Vagina (tissue), 2 donors: ENCODE data around the gene CBX4. TPM values are rescaled to one million over a fixed set of nuclear protein-coding genes. Genes with fewer than 3 reads are reported as not detected.
A peak's percentile ranks its signal among the peaks of the same experiment; 100 is the strongest.

Experiments used
- DNase-seq, 2 donors: peaks; one replicate each; pipeline ENCODE4 v3.0.0-alpha.2; 2017; ENCODE audit errors: extremely low spot score in 2 of 2
- H3K27ac ChIP-seq: fragments of 200-600 bp; sonication (generic); one replicate; pipeline ENCODE4 v1.5.1; 2019
- H3K27me3 ChIP-seq: fragments of 200-600 bp; sonication (generic); one replicate; pipeline ENCODE4 v1.5.1; 2019
- H3K36me3 ChIP-seq, 2 donors: fragments of 200-600 bp; sonication (generic); one replicate each; pipeline ENCODE4 v1.5.1; 2017 to 2019
- H3K4me1 ChIP-seq: fragments of 200-600 bp; sonication (generic); one replicate; pipeline ENCODE4 v1.5.1; 2019
- H3K4me3 ChIP-seq, 2 donors: fragments of 200-600 bp; sonication (generic); 1 replicate in 1 of 2; 2 replicates in 1 of 2; pipeline ENCODE4 v1.5.1; 2016 to 2019
- H3K9me3 ChIP-seq: fragments of 200-600 bp; sonication (generic); one replicate; pipeline ENCODE4 v1.5.1; 2019
- POLR2A ChIP-seq, 2 donors: fragments of 450-650 bp; IDR thresholded peaks; one replicate each; pipeline ENCODE4 v1.6.1; 2017; ENCODE audit warnings: antibody characterized with exemption in 2 of 2, mild to moderate bottlenecking in 2 of 2, moderate library complexity in 2 of 2
- POLR2AphosphoS5 ChIP-seq, 2 donors: sonication (generic); formaldehyde crosslinking; IDR thresholded peaks; one replicate each; pipeline ENCODE4 v1.9.0; 2017; ENCODE audit warnings: antibody characterized with exemption in 2 of 2, mild to moderate bottlenecking in 2 of 2, low read depth in 1 of 2; ENCODE audit not compliant: insufficient read depth in 1 of 2
- intact Hi-C: fragments of 100-400 bp; cut with DNase I; formaldehyde crosslinking; loops from one replicate; pipeline ENCODE4 v1.15.1; 2023
- total RNA-seq: library from RNA; depleted of rRNA; stranded (reverse); fragments of >200 nt; gene quantifications from one replicate; pipeline ENCODE4 v1.2.3, GENCODE V29; 2016
- TF ChIP-seq, protein P1 (sequence below), 3 experiments: fragments of 450-650 bp in 2 of 3; fragments of 200-600 bp in 1 of 3; sonication (generic) in 1 of 3; IDR thresholded peaks; one replicate each; pipeline ENCODE4 v1.5.1; 2017 to 2019; ENCODE audit warnings: antibody characterized with exemption in 3 of 3, mild to moderate bottlenecking in 2 of 3, moderate library complexity in 2 of 3

CBX4 gene
- total RNA-seq, 1 donor from 2014 or later = 13.0 TPM

DNA sequence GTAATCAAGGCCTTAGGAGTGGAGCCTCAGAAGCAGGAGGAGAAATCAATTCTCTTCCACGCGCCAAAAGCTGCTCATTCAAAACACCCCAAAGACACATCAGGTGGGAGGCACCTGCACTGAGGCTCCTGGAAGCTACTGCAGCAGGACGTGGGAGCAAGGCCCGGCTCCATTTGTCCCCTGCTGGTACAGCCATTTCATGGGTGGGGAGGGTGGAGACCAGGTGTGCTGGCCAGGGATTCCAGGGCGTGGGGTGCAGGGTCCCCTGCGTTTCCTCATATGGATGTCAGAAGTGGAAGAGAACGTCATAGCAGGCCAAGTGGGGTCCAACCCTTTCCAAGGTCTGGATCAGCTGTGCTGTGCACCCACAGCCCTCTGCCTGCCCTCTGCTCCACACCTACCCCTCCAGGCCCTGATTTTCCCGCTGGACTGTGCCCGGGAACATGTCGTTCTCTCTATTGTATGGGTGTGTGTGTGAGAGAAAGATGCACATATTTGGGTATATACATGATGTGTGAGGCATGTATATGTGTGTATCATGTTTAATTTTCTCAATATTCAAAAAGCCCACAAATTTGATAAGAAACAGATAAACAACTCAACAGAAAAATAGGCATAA is 39.2 kb upstream of the CBX4 start:
- Histone ChIP-seq H3K27me3 (no peaks in the 10 kb centered on the region), H3K4me1 (no peaks in the 10 kb centered on the region), H3K27ac (no peak overlapping the region), H3K9me3 (no peaks in the 10 kb centered on the region), H3K4me3 (no peak overlapping the region), H3K36me3 (no peaks in the 10 kb centered on the region)
- no peak for TF ChIP-seq POLR2AphosphoS5 (IDR thresholded peaks at IDR 0.05; ENCODE audit: insufficient read depth in 1 of 2, low read depth in 1 of 2)
- no peak for TF ChIP-seq POLR2A (IDR thresholded peaks at IDR 0.05)
- TF ChIP-seq, protein P1, sequence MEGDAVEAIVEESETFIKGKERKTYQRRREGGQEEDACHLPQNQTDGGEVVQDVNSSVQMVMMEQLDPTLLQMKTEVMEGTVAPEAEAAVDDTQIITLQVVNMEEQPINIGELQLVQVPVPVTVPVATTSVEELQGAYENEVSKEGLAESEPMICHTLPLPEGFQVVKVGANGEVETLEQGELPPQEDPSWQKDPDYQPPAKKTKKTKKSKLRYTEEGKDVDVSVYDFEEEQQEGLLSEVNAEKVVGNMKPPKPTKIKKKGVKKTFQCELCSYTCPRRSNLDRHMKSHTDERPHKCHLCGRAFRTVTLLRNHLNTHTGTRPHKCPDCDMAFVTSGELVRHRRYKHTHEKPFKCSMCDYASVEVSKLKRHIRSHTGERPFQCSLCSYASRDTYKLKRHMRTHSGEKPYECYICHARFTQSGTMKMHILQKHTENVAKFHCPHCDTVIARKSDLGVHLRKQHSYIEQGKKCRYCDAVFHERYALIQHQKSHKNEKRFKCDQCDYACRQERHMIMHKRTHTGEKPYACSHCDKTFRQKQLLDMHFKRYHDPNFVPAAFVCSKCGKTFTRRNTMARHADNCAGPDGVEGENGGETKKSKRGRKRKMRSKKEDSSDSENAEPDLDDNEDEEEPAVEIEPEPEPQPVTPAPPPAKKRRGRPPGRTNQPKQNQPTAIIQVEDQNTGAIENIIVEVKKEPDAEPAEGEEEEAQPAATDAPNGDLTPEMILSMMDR (IDR thresholded peaks at IDR 0.05) = no peak
- intact Hi-C loops = no loop called here
- no peak for DNase-seq

DNA sequence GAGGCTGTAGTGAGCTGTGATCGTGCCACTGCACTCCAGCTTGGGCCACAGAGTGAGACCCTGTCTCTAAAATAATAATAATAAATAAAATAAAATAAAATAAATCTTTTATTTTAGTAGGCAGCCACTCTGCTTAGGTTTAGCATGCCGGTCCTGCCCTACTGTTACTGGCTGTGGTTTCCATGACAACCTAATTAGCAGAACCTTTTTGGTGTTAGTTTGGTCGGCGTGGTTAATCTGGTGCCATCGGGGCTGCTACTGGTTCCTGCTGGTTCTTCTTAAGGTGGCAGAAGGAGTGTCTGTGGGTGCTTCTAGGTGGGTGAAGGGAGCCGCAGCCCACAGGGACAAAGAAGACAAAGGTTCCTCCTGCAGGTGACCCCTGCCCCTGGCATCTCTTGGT is 37.8 kb upstream of the CBX4 start:
- no peak for DNase-seq
- no peak overlapping the region for H3K27ac ChIP-seq
- H3K4me1 ChIP-seq = no peaks in the 10 kb centered on the region
- H3K9me3 ChIP-seq = no peaks in the 10 kb centered on the region
- H3K27me3 ChIP-seq = no peaks in the 10 kb centered on the region
- H3K4me3 ChIP-seq = no peak overlapping the region
- no peaks in the 10 kb centered on the region for H3K36me3 ChIP-seq
- TF ChIP-seq, protein P1 (IDR thresholded peaks at IDR 0.05) = no peak
- TF ChIP-seq POLR2AphosphoS5 (IDR thresholded peaks at IDR 0.05; ENCODE audit: insufficient read depth in 1 of 2, low read depth in 1 of 2) (no peak), POLR2A (IDR thresholded peaks at IDR 0.05) (no peak)
- intact Hi-C loops = no loop called here

DNA sequence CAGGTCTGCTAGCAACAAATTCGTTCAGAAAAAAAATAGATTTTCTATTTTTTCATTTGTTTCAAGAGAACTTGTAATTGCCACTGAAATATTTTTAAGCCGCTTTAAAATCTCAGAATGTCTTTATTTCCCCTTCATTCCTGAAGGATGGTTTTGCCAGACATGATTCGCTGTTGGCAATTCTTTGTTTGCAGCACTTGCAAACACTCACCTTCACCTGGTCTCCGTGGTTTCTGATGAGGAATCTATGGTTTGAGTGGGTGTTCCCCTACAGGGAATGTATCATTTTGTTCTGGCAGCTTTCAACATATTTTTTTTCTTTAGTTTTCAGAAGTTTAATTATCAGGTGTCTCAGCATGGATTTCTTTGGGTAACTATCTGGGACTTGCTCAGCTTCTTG is 36.3 kb upstream of the CBX4 start:
- Histone ChIP-seq H3K4me3 (no peak overlapping the region), H3K27ac (no peak overlapping the region), H3K4me1 (no peaks in the 10 kb centered on the region), H3K36me3 (no peaks in the 10 kb centered on the region), H3K27me3 (no peaks in the 10 kb centered on the region), H3K9me3 (no peaks in the 10 kb centered on the region)
- TF ChIP-seq, protein P1 (IDR thresholded peaks at IDR 0.05) = no peak
- TF ChIP-seq POLR2A (IDR thresholded peaks at IDR 0.05) = no peak
- no peak for TF ChIP-seq POLR2AphosphoS5 (IDR thresholded peaks at IDR 0.05; ENCODE audit: insufficient read depth in 1 of 2, low read depth in 1 of 2)
- no peak for DNase-seq
- intact Hi-C loops = no loop called here

DNA sequence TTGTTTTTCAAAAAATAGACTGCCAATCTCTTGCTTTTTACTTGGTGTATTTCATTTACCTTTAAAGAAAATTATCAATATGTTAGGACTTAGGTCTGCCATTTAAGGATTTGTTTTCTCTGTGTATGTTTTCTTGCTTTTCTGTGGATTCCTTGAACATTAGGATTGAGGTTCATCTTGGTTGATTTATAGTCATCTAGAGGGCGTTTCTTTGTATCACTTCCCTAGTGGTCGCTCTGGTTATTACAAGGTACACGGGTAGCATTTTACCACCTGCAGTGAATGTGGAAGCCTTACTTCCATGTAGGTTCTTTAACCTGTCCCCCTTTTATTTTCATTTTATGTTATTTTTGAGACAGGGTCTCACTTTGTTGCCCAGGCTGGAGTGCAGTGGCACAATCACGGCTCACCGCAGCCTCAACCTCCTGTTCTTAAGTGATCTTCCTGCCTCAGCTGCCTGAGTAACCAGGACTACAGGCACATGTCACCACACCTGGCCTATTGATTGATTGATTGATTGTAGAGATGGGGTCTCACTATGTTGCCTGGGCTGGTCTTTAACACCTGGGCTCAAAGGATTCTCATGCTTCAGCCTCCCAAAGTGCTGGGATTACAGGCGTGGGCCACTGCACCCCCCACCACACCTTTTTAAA is 35.2 kb upstream of the CBX4 start:
- intact Hi-C loops = no loop called here
- H3K4me3 ChIP-seq = no peak overlapping the region
- no peaks in the 10 kb centered on the region for H3K4me1 ChIP-seq
- DNase-seq = no peak
- no peaks in the 10 kb centered on the region for H3K27me3 ChIP-seq
- H3K9me3 ChIP-seq = no peaks in the 10 kb centered on the region
- no peak for TF ChIP-seq POLR2A (IDR thresholded peaks at IDR 0.05)
- TF ChIP-seq POLR2AphosphoS5 (IDR thresholded peaks at IDR 0.05; ENCODE audit: insufficient read depth in 1 of 2, low read depth in 1 of 2) = no peak
- TF ChIP-seq, protein P1 (IDR thresholded peaks at IDR 0.05) = peak in 1 of 3 experiments; percentile 17
- H3K36me3 ChIP-seq = no peaks in the 10 kb centered on the region
- no peak overlapping the region for H3K27ac ChIP-seq

DNA sequence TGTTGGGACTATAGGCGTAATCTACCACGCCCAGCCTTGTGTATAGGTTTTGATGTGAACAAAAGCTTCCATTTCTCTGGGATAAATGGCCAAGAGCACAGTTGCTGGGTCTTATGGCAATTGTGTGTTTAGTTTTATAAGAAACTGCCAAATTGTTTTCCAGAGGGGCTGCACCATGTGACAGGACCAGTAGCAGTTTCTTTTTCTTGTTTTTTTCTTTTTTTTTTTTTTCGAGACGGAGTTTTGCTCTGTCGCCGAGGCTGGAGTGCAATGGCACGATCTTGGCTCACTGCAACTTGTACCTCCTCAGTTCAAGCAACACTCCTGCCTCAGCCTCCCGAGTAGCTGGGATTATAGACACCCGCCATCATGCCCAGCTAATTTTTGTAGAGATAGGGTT is 34.3 kb upstream of the CBX4 start:
- Histone ChIP-seq H3K4me3 (no peak overlapping the region), H3K36me3 (no peaks in the 10 kb centered on the region), H3K27me3 (no peaks in the 10 kb centered on the region), H3K9me3 (no peaks in the 10 kb centered on the region), H3K27ac (no peak overlapping the region), H3K4me1 (no peaks in the 10 kb centered on the region)
- intact Hi-C loops = no loop called here
- no peak for DNase-seq
- TF ChIP-seq POLR2A (IDR thresholded peaks at IDR 0.05) (no peak), POLR2AphosphoS5 (IDR thresholded peaks at IDR 0.05; ENCODE audit: insufficient read depth in 1 of 2, low read depth in 1 of 2) (no peak)
- TF ChIP-seq, protein P1 (IDR thresholded peaks at IDR 0.05) = no peak
